Activated CD8-positive, alpha-beta memory T cell treated with anti-CD3 and anti-CD28 coated beads, Interleukin-2, amount 50 U/mL, for 48 hours (primary cell): Measurements from ENCODE around the gene SLC36A2.
"Not testable (repeated sequence)": the region's sequence is repeated elsewhere in the genome, so short reads cannot be mapped to it uniquely, and the experiment has no call there.

Experiments used
- DNase-seq: peaks from one replicate; pipeline ENCODE4 v3.0.0-alpha.2; 2020

SLC36A2 gene

GRCh38 chr5:151320481-151320880 lies 26.9 kb downstream of the SLC36A2 start:
- DNase-seq: no peak

- DNase-seq: no peak
These were observed 28.3 kb downstream of the SLC36A2 start for GRCh38 chr5:151318850-151319732.

GRCh38 chr5:151317871-151318270 lies 29.5 kb downstream of the SLC36A2 start:
- DNase-seq: no peak

- peak; percentile 79 for DNase-seq
These were observed 31.3 kb downstream of the SLC36A2 start for GRCh38 chr5:151315998-151316597.

GRCh38 chr5:151313357-151313756 lies 34.0 kb downstream of the SLC36A2 start:
- no peak for DNase-seq

GRCh38 chr5:151312756-151313324 lies 34.5 kb downstream of the SLC36A2 start:
- DNase-seq: no peak

GRCh38 chr5:151310932-151311331 lies 36.4 kb downstream of the SLC36A2 start:
- DNase-seq: no peak

- DNase-seq: not testable (repeated sequence)
These were observed 37.5 kb downstream of the SLC36A2 start for GRCh38 chr5:151309821-151310220.

GRCh38 chr5:151309266-151309665 lies 38.1 kb downstream of the SLC36A2 start:
- not testable (repeated sequence) for DNase-seq

GRCh38 chr5:151303666-151304065 lies 43.7 kb downstream of the SLC36A2 start, which contains the start of gene SLC36A3:
TSS of gene SLC36A3 (minus strand) at chr5:151303766. CDS start at chr5:151303354, 412 bp downstream.
- DNase-seq: no peak

- DNase-seq: no peak
These were observed 49.1 kb downstream of the SLC36A2 start for GRCh38 chr5:151298063-151298855.

GRCh38 chr5:151296974-151297373 lies 50.4 kb downstream of the SLC36A2 start:
- DNase-seq: no peak

GRCh38 chr5:151296478-151296830 lies 50.9 kb downstream of the SLC36A2 start:
- no peak for DNase-seq

- DNase-seq: no peak
These were observed 51.4 kb downstream of the SLC36A2 start for GRCh38 chr5:151295791-151296477.

GRCh38 chr5:151295138-151295537 lies 52.2 kb downstream of the SLC36A2 start:
- DNase-seq: no peak

- DNase-seq: no peak
These were observed 53.7 kb downstream of the SLC36A2 start for GRCh38 chr5:151293624-151294023.

GRCh38 chr5:151288180-151288579 lies 59.2 kb downstream of the SLC36A2 start:
- no peak for DNase-seq

- no peak for DNase-seq
These were observed 61.1 kb downstream of the SLC36A2 start for GRCh38 chr5:151286246-151286645.

GRCh38 chr5:151285683-151286082 lies 61.7 kb downstream of the SLC36A2 start:
- DNase-seq: no peak

GRCh38 chr5:151284392-151284967 lies 62.9 kb downstream of the SLC36A2 start:
- DNase-seq: no peak

GRCh38 chr5:151283120-151283825 lies 64.1 kb downstream of the SLC36A2 start:
- no peak for DNase-seq
